ENCODE results near the gene SLC25A21.

DNA sequence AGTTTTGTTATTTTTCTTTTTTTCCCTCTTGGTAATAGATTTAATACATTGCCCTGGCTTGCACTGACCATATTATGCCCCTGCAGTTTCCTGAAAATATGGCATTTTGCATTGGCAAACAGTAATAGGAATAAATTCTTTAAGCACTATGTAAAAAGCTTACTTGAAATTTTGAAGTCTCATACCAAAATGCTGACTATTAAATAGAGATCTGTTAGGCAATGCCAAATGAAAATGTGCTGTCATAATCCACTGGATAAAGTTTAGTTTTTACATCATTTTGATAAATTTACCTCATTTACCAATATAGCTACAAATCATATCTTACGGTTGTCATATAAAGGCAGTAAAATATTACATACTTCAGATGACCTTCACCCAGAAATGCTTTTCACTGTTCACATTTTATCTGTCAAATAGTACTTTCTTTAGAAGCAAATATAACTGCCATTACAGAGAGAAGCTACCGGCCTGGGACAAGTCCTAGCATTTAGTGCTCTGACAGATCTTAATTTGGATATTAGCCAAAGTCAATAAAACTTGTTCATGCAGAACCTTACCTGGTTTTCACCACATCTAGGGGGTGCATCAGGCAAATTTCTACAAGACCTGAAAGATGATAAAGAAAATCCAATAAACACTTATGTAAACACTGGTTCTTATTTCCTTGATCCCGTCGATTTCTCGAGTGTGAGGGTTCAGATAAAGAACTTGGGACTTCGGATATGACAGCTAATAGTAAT is 297.8 kb downstream of the SLC25A21 start:
- TF ChIP-seq CTCF (IDR thresholded peaks at IDR 0.05; ENCODE audit: low read length) (no peak), EZH2 (optimal IDR thresholded peaks at IDR 0.05; ENCODE audit: low read depth, low read length) (no peak)

Data from MM.1S (cell line).